ENCODE results near the gene RNF223. TPM values are rescaled to one million over a fixed set of nuclear protein-coding genes. Genes with fewer than 3 reads are reported as not detected.
A peak's percentile ranks its signal among the peaks of the same experiment; 100 is the strongest.

Gene RNF223
- total RNA-seq (2014; rRNA removed; shearing (Covaris generic)), result not detected in 2 replicates

DNA sequence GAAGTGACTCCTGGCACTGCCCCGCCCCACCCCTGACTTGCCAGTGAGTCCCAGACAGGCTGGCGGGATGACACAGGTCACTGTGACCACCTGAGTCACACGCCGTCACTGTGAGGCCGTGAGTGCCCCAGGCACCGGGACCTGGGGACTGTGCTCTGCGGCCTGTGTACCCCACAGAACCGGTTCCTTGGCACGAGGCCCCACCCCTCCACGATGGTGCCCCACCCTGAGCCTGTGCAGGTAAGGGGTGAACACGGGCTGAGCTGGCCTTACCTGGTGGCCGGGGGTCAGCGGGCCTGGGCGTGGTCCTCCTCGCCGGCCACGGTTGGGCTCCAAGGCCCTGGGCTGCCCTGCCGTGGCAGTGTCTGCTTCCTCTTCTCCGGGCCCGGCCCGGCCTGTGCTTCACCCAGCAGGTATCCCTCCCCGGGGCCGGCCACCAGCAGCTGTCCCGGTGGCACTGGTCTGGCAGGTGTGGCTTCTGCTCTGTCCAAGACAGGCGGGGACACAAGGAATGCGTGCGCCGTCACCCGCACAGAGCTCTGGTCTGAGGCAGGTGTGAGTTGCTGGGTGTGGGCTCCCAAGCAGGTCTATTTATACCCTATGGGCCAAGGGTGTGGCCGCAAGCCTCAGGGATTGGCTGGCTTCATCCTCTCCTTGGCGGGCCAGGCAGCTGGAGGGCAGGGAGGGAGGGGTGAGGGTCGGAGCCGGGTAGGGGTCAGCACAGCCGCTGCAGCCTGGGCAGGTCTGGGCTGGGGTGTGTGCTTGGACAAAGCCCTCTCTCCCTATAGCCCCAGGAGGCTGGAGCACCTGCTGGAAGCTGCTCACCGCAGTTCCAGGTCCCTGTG, at the start of gene RNF223:
Gene RNF223 (minus strand): TSS at position 564 of the 845 bp plus-strand sequence. CDS start 1,740 bp downstream, outside the sequence.
- Histone ChIP-seq H3K36me3 (no peaks in the 10 kb centered on the region), H3K4me1 (replicated peaks) (peaks cover 6% of the 10 kb centered on the region), H3K27me3 (replicated peaks) (peaks cover 48% of the 10 kb centered on the region), H3K4me3 (no peak within 1 kb of the TSS), H3K27ac (no peak within 1 kb of the TSS), H3K9me3 (replicated peaks) (no peaks in the 10 kb centered on the region)
- no peak for DNase-seq (ENCODE audit: low read depth in 1 of 2, low spot score in 2 of 2)

DNA sequence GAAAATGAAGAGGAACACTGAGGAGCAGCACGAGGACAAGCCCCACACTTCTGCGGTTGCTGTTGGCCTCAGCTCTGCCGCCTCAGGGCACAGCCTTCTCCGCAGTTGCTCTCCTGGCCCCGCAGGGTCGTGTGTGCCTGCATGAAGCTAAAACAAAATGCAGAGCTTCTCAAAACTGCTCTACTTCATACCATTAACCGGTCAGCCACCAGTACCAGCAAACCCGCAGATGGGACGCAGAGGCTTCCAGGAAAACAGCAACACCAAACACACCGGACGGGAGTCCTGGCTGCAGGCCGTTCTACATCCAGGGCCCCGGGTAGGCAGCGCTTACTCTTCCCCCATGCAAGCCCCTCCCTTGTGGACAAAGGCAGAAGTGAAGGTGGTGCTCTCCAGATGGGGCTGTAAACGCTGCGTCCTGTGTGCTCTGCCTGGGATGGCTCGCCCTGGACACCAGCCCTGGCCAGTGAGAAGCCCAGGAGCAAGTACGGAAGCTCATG, 48.9 kb upstream of the RNF223 start:
- Histone ChIP-seq H3K4me3 (no peak overlapping the region), H3K27ac (no peak overlapping the region), H3K9me3 (replicated peaks) (peaks cover 7% of the 10 kb centered on the region), H3K27me3 (replicated peaks) (peaks cover 12% of the 10 kb centered on the region), H3K36me3 (no peaks in the 10 kb centered on the region), H3K4me1 (replicated peaks) (peaks cover 8% of the 10 kb centered on the region)
- DNase-seq (ENCODE audit: low read depth in 1 of 2, low spot score in 2 of 2), result no peak

DNA sequence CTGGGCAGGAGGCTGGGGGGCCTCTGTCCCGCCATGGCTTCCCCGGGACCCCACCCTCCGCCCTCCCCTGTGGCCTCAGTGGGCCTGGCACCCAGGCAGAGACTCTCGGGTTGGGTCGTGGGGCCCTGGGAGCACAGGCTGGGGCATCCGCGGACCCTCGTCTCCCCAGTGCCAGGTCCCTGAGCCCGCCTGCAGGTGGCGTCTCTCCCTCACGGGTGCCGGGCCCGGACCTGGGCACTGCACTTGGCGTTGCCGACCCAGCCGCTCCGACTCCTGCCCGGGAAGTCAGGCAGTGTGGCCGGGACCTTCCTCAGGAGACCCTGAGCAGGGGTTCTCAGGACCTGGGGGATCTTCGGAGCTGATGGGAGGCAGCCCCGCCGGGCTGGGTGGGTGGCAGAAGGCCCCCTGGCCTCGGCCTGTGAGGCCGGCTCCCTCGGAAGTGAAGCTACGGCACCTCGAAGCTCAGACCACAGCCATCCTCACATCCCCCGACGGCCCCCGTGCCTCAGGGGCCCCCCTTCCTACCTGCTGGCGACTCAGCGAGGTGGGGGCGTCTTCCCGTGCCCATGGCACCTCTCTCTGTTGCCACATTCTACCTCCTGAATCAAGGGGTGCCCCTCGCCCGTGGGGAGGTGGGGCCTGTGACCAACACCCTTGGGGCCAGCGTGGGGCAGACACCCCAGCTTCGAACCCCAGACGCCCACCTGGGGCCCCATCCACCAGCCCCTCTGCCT, 48.1 kb upstream of the RNF223 start:
- H3K9me3 ChIP-seq (replicated peaks), result peaks cover 7% of the 10 kb centered on the region
- H3K27me3 ChIP-seq (replicated peaks), result peaks cover 19% of the 10 kb centered on the region
- no peaks in the 10 kb centered on the region for H3K36me3 ChIP-seq
- H3K4me3 ChIP-seq, result no peak overlapping the region
- H3K4me1 ChIP-seq (replicated peaks), result peaks cover 8% of the 10 kb centered on the region
- peak; percentile 61 to 80 for DNase-seq (ENCODE audit: low read depth in 1 of 2, low spot score in 2 of 2)
- H3K27ac ChIP-seq, result no peak overlapping the region

DNA sequence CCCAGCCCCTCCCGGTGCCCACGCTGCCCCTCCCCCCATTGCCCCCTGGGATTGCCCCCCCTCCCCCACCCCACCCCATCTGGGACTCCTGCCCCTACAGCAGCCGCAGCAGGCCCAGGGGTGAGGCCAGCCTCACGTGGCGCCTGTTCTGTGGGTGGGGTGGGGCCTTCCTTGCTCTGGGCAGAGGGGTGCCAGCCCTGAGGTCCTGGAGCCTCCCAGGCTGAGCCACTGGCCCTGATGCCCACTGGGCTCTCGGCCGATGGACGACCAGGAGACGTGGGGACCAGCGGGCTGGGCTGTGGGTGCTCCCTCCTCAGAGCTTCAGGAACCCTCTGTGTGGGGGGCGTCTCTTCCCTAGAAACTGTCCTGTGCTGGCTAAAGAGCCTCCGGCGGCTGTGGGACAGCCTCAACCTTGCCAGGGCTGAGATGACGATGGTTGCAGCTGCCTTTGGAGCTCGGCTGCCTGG, 47.5 kb upstream of the RNF223 start:
- H3K27ac ChIP-seq, result no peak overlapping the region
- H3K36me3 ChIP-seq, result peaks cover under 1% of the 10 kb centered on the region; the same call in 1 of the 2 replicates
- H3K4me1 ChIP-seq (replicated peaks), result peaks cover 10% of the 10 kb centered on the region
- H3K27me3 ChIP-seq (replicated peaks), result peaks cover 21% of the 10 kb centered on the region
- no peak for DNase-seq (ENCODE audit: low read depth in 1 of 2, low spot score in 2 of 2)
- peaks cover 7% of the 10 kb centered on the region for H3K9me3 ChIP-seq (replicated peaks)
- no peak overlapping the region for H3K4me3 ChIP-seq

DNA sequence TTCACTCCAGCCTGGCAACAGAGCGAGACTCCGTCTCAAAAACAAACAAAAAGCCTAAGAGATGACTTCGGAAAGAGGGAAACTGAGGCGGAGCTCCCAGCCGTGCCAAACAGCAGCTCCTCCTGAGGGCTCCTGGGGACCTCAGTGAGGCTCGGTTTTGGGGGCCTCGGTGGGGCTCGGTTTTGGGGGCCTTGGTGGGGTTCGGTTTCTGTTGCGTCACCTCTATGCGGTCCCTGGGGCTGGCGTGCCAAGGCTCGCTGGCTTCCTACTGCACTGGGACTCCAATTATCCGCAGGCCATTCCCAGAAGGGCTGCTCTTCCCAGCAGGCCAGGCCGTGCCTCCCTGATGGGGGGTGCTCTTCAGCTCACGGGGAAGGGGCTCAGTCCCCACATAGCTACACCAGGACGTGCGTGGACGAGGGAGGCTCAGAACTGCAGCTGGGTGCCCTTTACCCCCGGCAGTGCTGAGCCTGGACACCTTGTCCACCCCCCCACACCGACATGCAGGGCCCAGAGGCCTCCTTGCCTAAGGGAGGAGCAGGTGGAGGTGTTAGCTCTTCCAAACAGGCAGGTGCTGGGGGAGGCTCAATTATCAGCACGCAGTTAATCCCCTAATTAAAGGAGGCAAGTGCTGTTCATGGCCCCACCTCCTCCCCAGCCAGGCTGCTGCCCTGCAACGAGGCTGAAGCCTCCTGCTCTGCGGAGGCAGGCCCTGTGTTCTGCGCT, 46.9 kb upstream of the RNF223 start:
- Histone ChIP-seq H3K9me3 (replicated peaks) (peaks cover 7% of the 10 kb centered on the region), H3K36me3 (peaks cover 2% of the 10 kb centered on the region; the same call in 1 of the 2 replicates), H3K27me3 (replicated peaks) (peaks cover 21% of the 10 kb centered on the region), H3K4me1 (replicated peaks) (peaks cover 14% of the 10 kb centered on the region), H3K4me3 (no peak overlapping the region), H3K27ac (no peak overlapping the region)
- no peak for DNase-seq (ENCODE audit: low read depth in 1 of 2, low spot score in 2 of 2)

DNA sequence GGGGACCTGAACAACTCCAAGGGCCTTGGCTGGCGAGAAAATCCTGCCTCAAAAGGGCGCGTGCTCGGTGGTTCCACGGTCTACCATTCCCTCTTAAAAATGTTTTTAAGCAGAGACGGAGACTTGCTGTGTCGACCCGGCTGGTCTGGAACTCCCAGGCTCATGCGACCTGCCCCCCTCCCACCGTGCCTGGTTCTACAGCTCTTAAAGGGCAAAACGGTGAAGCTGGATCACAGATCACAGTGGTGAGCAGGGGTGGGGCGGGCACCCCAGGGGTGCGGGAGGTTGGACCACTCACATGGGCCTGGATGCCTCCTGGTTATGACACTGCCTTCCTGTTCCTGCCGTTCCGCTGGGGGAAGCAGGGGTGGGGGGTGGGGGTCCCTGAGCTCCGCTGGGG, 46.0 kb upstream of the RNF223 start:
- H3K27ac ChIP-seq, result no peak overlapping the region

DNA sequence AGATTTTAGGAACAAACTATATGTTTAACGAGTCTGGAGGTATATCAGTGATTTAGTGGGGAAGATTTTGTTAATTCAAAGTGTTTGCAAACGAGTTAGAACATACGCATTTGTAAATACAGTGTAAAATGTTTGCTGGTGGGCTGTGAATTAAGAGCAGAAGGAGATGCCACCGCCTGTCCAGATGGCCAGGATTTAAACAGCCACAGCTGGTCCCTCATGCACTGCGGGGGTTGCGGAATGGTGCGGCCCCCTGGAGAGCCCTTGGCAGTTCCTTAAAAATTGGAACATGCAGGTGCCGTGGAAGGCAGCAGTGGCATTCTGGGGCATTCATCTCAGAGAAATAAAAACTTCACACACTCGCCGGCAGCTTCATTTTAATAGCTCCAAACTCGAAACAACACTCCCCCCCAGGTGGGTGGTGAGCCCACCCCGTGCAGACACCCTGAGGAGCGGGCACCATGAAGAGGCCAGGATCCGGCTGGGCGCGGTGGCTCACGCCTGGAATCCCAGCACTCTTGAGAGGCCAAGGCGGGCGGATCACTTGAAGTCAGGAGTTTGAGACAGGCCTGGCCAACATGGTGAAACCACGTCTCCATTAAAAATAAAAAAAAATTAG, 45.3 kb upstream of the RNF223 start:
- Histone ChIP-seq H3K36me3 (peaks cover 2% of the 10 kb centered on the region; the same call in 1 of the 2 replicates), H3K9me3 (replicated peaks) (peaks cover 7% of the 10 kb centered on the region), H3K27ac (no peak overlapping the region), H3K4me3 (no peak overlapping the region), H3K27me3 (replicated peaks) (peaks cover 21% of the 10 kb centered on the region), H3K4me1 (replicated peaks) (peaks cover 17% of the 10 kb centered on the region)
- no peak for DNase-seq (ENCODE audit: low read depth in 1 of 2, low spot score in 2 of 2)

More for the DNA sequence above, 46.0 kb upstream of the RNF223 start:
- peaks cover 15% of the 10 kb centered on the region for H3K4me1 ChIP-seq (replicated peaks)
- H3K27me3 ChIP-seq (replicated peaks), result peaks cover 21% of the 10 kb centered on the region
- peaks cover 7% of the 10 kb centered on the region for H3K9me3 ChIP-seq (replicated peaks)
- H3K36me3 ChIP-seq, result peaks cover 2% of the 10 kb centered on the region; the same call in 1 of the 2 replicates
- no peak for DNase-seq (ENCODE audit: low read depth in 1 of 2, low spot score in 2 of 2)
- no peak overlapping the region for H3K4me3 ChIP-seq

DNA sequence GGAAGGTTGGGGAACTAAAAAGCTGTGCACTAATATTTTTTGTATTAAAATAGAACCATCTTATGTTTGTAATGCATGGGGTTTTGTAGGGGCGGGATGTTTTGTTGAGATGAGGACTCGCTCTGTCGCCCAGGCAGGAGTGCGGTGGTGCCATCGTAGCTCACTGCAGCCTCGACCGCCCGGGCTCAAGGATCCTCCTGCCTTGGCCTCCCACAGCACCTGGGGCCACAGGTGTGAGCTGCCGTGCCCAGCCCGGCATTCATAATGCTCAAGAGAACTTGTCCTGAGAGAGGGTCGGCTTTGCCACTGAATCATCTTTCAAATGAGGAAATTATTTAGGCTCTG, 44.7 kb upstream of the RNF223 start:
- Histone ChIP-seq H3K27ac (no peak overlapping the region), H3K4me3 (no peak overlapping the region), H3K9me3 (replicated peaks) (peaks cover 1% of the 10 kb centered on the region), H3K36me3 (peaks cover 2% of the 10 kb centered on the region; the same call in 1 of the 2 replicates), H3K27me3 (replicated peaks) (peaks cover 21% of the 10 kb centered on the region), H3K4me1 (replicated peaks) (peaks cover 17% of the 10 kb centered on the region)
- no peak for DNase-seq (ENCODE audit: low read depth in 1 of 2, low spot score in 2 of 2)

DNA sequence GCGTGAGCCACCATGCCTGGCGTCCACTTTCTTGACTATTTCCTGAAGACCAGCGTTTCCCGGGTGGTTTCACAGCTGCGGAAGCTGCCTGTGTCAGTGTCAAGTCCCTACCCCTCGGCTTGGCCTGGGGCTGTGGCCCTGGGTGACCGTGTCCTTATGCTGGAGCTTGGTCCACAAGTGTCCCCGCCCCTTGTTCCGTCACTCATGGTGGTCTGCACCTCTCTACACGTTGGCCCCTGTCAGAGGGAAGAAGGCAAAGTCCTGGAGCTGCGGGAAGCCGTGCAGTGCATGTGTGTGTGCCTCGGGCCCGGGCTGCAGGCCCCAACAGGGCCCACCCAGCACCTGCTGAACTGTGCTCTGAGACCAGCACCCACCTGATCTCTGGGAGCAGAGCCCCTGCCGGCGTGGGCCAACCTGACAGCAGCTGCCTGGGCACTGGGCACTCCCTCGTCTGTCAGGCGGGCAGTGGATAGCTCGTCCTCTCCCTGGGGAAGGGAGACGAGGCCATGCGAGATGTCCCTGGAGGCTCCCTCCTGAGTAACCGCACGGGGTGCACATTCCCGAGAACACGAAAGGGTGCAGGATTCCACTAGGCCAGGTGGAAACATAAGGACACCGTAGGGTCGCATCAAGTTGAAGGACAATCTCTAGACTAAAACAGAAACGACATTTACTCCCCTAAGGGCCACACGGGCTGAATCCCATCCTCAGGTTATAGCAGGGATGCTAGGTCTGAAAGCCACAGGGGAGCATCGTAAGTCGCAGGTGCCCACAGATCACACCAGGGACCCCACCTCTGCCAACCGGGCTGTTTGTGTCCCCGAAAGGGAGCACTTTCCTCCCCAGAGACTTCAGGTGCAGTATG, 44.1 kb upstream of the RNF223 start:
- peaks cover 21% of the 10 kb centered on the region for H3K27me3 ChIP-seq (replicated peaks)
- peaks cover 3% of the 10 kb centered on the region; the same call in 1 of the 2 replicates for H3K9me3 ChIP-seq (replicated peaks)
- peaks cover 6% of the 10 kb centered on the region; the same call in 1 of the 2 replicates for H3K36me3 ChIP-seq
- peaks cover 17% of the 10 kb centered on the region for H3K4me1 ChIP-seq (replicated peaks)
- no peak for DNase-seq (ENCODE audit: low read depth in 1 of 2, low spot score in 2 of 2)
- H3K27ac ChIP-seq, result no peak overlapping the region
- H3K4me3 ChIP-seq, result no peak overlapping the region

DNA sequence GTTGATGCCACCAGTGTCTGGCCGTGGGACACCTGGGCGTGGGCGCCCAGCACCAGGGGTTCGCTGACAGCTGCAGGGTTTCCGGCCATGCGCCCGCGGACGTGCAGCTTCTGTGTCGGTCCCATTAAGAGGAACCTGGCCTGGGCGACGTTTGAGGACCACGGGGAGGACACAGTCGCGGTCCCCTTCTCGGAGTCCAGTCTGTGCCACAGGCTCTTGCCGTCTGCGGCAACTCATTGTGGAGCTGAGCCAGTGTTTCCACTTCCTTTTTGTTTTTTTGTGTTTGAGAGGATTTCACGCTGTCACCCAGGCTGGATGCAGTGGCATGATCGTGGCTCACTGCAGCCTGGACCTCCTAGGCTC, 43.3 kb upstream of the RNF223 start:
- no peak for DNase-seq (ENCODE audit: low read depth in 1 of 2, low spot score in 2 of 2)
- no peak overlapping the region for H3K4me3 ChIP-seq

DNA sequence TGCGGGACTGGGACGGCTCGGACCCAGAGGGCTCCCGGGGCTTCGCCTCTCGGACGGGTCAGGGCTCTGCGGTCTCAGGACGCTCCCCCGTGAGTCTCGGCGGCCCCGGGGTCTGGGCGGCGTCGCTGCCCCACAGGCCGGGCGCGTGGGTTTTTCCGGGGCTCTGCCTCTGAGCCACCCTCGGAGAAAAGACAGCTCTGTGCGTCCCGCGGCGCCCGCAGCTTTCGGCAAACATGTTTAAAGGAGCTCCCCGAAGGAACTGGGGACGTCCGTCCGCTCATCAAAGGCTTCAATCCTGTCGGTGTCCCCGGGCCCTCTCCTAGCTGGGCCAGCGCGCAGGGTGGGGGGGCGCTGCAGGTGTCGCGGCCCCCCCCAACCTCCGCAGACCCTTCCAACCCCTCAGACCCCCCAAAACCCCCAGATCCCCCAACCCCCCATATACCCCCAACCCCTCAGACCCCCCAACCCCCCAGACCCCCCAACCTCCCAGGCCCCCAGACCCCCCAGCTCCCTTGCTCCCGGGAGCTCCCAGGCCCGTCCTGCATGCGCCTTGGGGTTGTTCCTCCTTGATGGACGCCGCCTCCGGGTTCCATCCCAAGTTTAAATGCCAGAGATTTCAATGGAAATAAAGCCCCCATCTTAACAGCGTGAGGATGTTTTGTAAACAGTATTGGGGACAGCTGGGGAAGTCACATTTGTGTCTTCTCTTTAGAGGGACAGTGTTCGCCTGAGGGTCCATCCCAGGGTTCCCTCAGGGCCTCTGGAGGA, 42.8 kb upstream of the RNF223 start:
- no peak for DNase-seq (ENCODE audit: low read depth in 1 of 2, low spot score in 2 of 2)

More for the DNA sequence above, 43.3 kb upstream of the RNF223 start:
- H3K27ac ChIP-seq, result no peak overlapping the region
- H3K9me3 ChIP-seq (replicated peaks), result peaks cover 4% of the 10 kb centered on the region; the same call in 1 of the 2 replicates
- H3K27me3 ChIP-seq (replicated peaks), result peaks cover 21% of the 10 kb centered on the region
- H3K36me3 ChIP-seq, result peaks cover 10% of the 10 kb centered on the region; the same call in 1 of the 2 replicates
- H3K4me1 ChIP-seq (replicated peaks), result peaks cover 16% of the 10 kb centered on the region

More for the DNA sequence above, 42.8 kb upstream of the RNF223 start:
- Histone ChIP-seq H3K27me3 (replicated peaks) (peaks cover 21% of the 10 kb centered on the region), H3K27ac (no peak overlapping the region), H3K36me3 (peaks cover 12% of the 10 kb centered on the region; the same call in 1 of the 2 replicates), H3K4me1 (replicated peaks) (peaks cover 10% of the 10 kb centered on the region), H3K4me3 (peak overlapping the region; percentile 87), H3K9me3 (replicated peaks) (peaks cover 4% of the 10 kb centered on the region; the same call in 1 of the 2 replicates)

Measured in SJSA1 (cell line).